KOPT-K1 (cell line): ENCODE measurements around the gene TSNAX.

Experiments used
- H3K27ac ChIP-seq: fragments of 200-600 bp; sonication (generic); 2 replicates; pipeline ENCODE4 v1.5.1; 2016; ENCODE audit warnings: antibody characterized with exemption, mild to moderate bottlenecking, low read depth, low read length; ENCODE audit not compliant: poor library complexity, severe bottlenecking
- H3K36me3 ChIP-seq: fragments of 200-600 bp; sonication (generic); 2 replicates; pipeline ENCODE4 v1.5.1; 2017; ENCODE audit warnings: antibody characterized with exemption, mild to moderate bottlenecking, low read length, moderate library complexity; ENCODE audit not compliant: insufficient read depth
- H3K9me3 ChIP-seq: fragments of 200-600 bp; sonication (generic); 2 replicates; pipeline ENCODE4 v1.5.1; 2017; ENCODE audit warnings: antibody characterized with exemption, low read length, mild to moderate bottlenecking; ENCODE audit not compliant: insufficient read depth, poor library complexity, severe bottlenecking

Gene TSNAX

GRCh38 chr1:231596337-231596791 lies 67.9 kb downstream of the TSNAX start:
- no peak overlapping the region for H3K27ac ChIP-seq
- H3K36me3 ChIP-seq, result no peaks in the 10 kb centered on the region
- H3K9me3 ChIP-seq, result no peaks in the 10 kb centered on the region

GRCh38 chr1:231597971-231598370 lies 69.5 kb downstream of the TSNAX start:
- H3K36me3 ChIP-seq, result no peaks in the 10 kb centered on the region
- H3K27ac ChIP-seq, result no peak overlapping the region
- H3K9me3 ChIP-seq, result no peaks in the 10 kb centered on the region

GRCh38 chr1:231600458-231600976 lies 72.0 kb downstream of the TSNAX start:
- no peak overlapping the region for H3K27ac ChIP-seq
- H3K9me3 ChIP-seq, result no peaks in the 10 kb centered on the region
- H3K36me3 ChIP-seq, result no peaks in the 10 kb centered on the region

GRCh38 chr1:231601824-231602672 lies 73.6 kb downstream of the TSNAX start:
- Histone ChIP-seq H3K36me3 (no peaks in the 10 kb centered on the region), H3K9me3 (no peaks in the 10 kb centered on the region), H3K27ac (no peak overlapping the region)

- Histone ChIP-seq H3K36me3 (no peaks in the 10 kb centered on the region), H3K9me3 (no peaks in the 10 kb centered on the region), H3K27ac (no peak overlapping the region)
Observed at GRCh38 chr1:231602673-231602984, 74.2 kb downstream of the TSNAX start.

- peak overlapping the region; percentile 52 for H3K27ac ChIP-seq
- H3K9me3 ChIP-seq, result no peaks in the 10 kb centered on the region
- no peaks in the 10 kb centered on the region for H3K36me3 ChIP-seq
Observed at GRCh38 chr1:231603598-231604275, 75.3 kb downstream of the TSNAX start.

GRCh38 chr1:231604276-231604621 lies 75.8 kb downstream of the TSNAX start:
- H3K9me3 ChIP-seq, result no peaks in the 10 kb centered on the region
- no peaks in the 10 kb centered on the region for H3K36me3 ChIP-seq
- no peak overlapping the region for H3K27ac ChIP-seq

- H3K9me3 ChIP-seq, result no peaks in the 10 kb centered on the region
- no peak overlapping the region for H3K27ac ChIP-seq
- no peaks in the 10 kb centered on the region for H3K36me3 ChIP-seq
Observed at GRCh38 chr1:231605149-231606100, 77.0 kb downstream of the TSNAX start.

GRCh38 chr1:231606712-231607111 lies 78.2 kb downstream of the TSNAX start:
- no peak overlapping the region for H3K27ac ChIP-seq
- no peaks in the 10 kb centered on the region for H3K36me3 ChIP-seq
- H3K9me3 ChIP-seq, result no peaks in the 10 kb centered on the region

GRCh38 chr1:231610388-231610787 lies 81.9 kb downstream of the TSNAX start:
- H3K36me3 ChIP-seq, result no peaks in the 10 kb centered on the region
- H3K9me3 ChIP-seq, result peaks cover 9% of the 10 kb centered on the region
- H3K27ac ChIP-seq, result no peak overlapping the region

- Histone ChIP-seq H3K9me3 (peaks cover 9% of the 10 kb centered on the region), H3K36me3 (no peaks in the 10 kb centered on the region)
Observed at GRCh38 chr1:231611111-231611510, 82.6 kb downstream of the TSNAX start.

GRCh38 chr1:231611851-231612250 lies 83.4 kb downstream of the TSNAX start:
- H3K27ac ChIP-seq, result peak overlapping the region; percentile 79
- peaks cover 9% of the 10 kb centered on the region for H3K9me3 ChIP-seq
- H3K36me3 ChIP-seq, result no peaks in the 10 kb centered on the region

More at GRCh38 chr1:231611111-231611510, 82.6 kb downstream of the TSNAX start:
- H3K27ac ChIP-seq, result no peak overlapping the region

GRCh38 chr1:231612393-231613089 lies 84.1 kb downstream of the TSNAX start:
- peaks cover 9% of the 10 kb centered on the region for H3K9me3 ChIP-seq
- no peaks in the 10 kb centered on the region for H3K36me3 ChIP-seq
- H3K27ac ChIP-seq, result peak overlapping the region; percentile 79
